Memory B cell (primary cell): ENCODE measurements around the gene ECSCR.

Experiments used
- ATAC-seq: fragments of 150-1000 bp; cut with Tn5 transposase; 2 replicates; pipeline ENCODE4 v1.10.0; 2021; ENCODE audit warnings: low read depth, mild to moderate bottlenecking, moderate library complexity
- DNase-seq, 2 donors: peaks; one replicate each; pipeline ENCODE4 v3.0.0; 2022; ENCODE audit warnings: low spot score in 2 of 2
- H3K27ac Mint-ChIP-seq: one replicate; pipeline ENCODE4 v1.8.0; 2022; ENCODE audit warnings: mild to moderate bottlenecking, moderate library complexity, mixed read lengths
- H3K27me3 Mint-ChIP-seq: one replicate; pipeline ENCODE4 v1.8.0; 2022; ENCODE audit warnings: mixed read lengths
- H3K36me3 Mint-ChIP-seq: one replicate; pipeline ENCODE4 v1.8.0; 2022; ENCODE audit warnings: mild to moderate bottlenecking, mixed read lengths
- H3K4me1 Mint-ChIP-seq: one replicate; pipeline ENCODE4 v1.8.0; 2022; ENCODE audit warnings: mixed read lengths
- H3K4me3 Mint-ChIP-seq: one replicate; pipeline ENCODE4 v1.8.0; 2022; ENCODE audit warnings: mild to moderate bottlenecking, moderate library complexity, mixed read lengths
- H3K9me3 Mint-ChIP-seq: one replicate; pipeline ENCODE4 v1.8.0; 2022; ENCODE audit warnings: mixed read lengths

ECSCR gene

DNA sequence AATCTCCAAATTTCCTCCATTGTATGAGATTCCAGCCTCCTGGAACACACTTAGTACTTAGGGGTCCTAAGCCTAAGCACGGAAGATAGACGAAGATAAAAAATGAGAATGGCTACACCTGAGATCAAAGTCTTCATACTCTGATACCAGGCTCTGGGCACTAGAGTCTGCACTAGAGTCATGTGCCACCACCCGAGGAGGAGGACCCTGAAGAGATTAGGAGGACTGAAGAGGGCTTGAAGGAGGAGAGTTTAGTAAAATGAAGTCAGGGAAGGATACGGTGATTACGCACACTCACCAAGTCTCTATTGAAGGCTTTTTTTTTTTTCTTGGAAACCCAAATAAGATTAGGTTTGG, 58.1 kb downstream of the ECSCR start:
- H3K4me1 Mint-ChIP-seq = peaks cover 30% of the 10 kb centered on the region
- H3K9me3 Mint-ChIP-seq = no peaks in the 10 kb centered on the region
- H3K36me3 Mint-ChIP-seq = peaks cover 1% of the 10 kb centered on the region
- DNase-seq (no peak), ATAC-seq (no peak)
- peak overlapping the region; percentile 97 for H3K27ac Mint-ChIP-seq
- H3K4me3 Mint-ChIP-seq = peak overlapping the region; percentile 96
- no peaks in the 10 kb centered on the region for H3K27me3 Mint-ChIP-seq

GRCh38 chr5:139403787-139404483, 58.6 kb downstream of the ECSCR start, which contains the start of gene SPATA24:
Gene SPATA24 (minus strand): TSS chr5:139404089. CDS start chr5:139404060, 29 bp downstream.
- ATAC-seq = peak; percentile 80
- peak; percentile 93 to 94 for DNase-seq
- Mint-ChIP-seq H3K4me1 (peaks cover 33% of the 10 kb centered on the region), H3K9me3 (no peaks in the 10 kb centered on the region), H3K27ac (peak within 1 kb of the TSS; percentile 97), H3K27me3 (no peaks in the 10 kb centered on the region), H3K36me3 (peaks cover 4% of the 10 kb centered on the region), H3K4me3 (peak within 1 kb of the TSS; percentile 96)

DNA sequence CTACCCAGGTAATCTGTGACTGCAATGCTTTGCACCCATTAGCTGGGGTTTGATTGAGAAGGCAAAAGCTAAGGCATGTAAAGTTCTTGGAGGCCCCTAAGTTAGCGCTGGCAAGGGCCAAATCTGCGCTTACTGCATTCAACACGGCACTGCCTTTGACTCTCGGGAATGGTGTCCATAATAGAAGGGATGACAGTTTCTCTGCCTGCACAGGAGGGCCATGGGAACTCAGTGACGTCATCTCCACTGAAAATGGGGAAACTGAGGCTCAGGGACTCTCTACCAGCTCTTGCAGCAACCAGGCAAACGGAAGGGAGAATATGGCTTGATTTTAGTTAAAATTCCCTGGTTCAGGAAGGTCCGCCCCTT, 59.1 kb downstream of the ECSCR start:
- Mint-ChIP-seq H3K27ac (peak overlapping the region; percentile 97), H3K4me3 (peak overlapping the region; percentile 96), H3K36me3 (peaks cover 4% of the 10 kb centered on the region), H3K9me3 (no peaks in the 10 kb centered on the region), H3K27me3 (no peaks in the 10 kb centered on the region), H3K4me1 (peaks cover 33% of the 10 kb centered on the region)
- DNase-seq (no peak), ATAC-seq (no peak)

DNA sequence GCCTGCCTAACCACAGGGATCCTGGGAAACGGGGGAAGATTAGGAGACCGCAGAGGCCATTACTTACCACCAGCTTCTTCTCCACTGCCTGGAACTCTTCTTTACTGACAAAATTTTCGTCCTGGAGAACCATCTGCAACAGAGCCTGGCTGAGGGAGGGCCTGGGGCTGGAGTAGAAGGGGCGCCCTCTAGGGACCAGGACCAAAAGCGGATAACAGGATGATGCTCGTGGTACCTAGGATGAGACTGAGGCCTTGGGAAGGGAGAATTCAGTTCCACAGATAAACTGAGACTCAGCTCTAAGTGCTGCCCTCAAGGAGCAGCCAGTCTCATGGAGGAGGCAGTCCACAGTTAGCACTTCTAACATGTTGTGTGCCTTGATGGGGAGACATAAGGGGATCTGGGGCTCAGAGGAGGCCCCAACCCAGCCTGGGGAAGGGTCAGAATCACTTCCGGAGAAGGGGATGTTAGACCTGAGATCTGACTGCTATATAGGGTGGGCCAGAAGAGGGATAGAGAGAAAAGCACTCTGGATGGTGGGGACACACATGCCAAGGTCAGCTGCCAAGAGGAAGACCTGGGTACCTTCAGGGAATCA, 59.9 kb downstream of the ECSCR start:
- peak overlapping the region; percentile 97 for H3K27ac Mint-ChIP-seq
- no peaks in the 10 kb centered on the region for H3K27me3 Mint-ChIP-seq
- no peak for DNase-seq
- H3K36me3 Mint-ChIP-seq = peaks cover 4% of the 10 kb centered on the region
- ATAC-seq = no peak
- H3K4me3 Mint-ChIP-seq = peak overlapping the region; percentile 96
- no peaks in the 10 kb centered on the region for H3K9me3 Mint-ChIP-seq
- H3K4me1 Mint-ChIP-seq = peaks cover 29% of the 10 kb centered on the region

DNA sequence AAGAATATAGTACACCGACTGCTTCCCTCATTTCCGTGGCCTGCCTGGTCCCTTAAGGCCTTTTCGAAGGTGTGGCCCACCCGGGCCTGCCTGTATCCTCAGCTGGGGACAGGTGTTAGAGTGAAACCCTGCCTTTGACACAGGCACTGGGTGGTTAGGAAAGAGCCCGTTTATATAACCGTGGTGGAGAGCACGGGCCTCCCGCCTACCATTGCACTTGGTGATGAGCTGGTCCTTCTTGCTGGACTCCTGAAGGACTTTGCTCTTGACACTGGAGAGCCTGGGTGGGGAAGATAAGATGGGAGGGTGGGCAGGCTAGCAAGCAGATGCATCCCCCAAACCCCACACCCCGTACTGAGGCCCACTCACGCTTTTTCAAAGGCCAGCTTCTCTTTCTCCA, 61.0 kb downstream of the ECSCR start:
- no peaks in the 10 kb centered on the region for H3K27me3 Mint-ChIP-seq
- no peak overlapping the region for H3K4me3 Mint-ChIP-seq
- no peak overlapping the region for H3K27ac Mint-ChIP-seq
- DNase-seq (no peak), ATAC-seq (no peak)
- peaks cover 6% of the 10 kb centered on the region for H3K36me3 Mint-ChIP-seq
- H3K4me1 Mint-ChIP-seq = peaks cover 25% of the 10 kb centered on the region
- no peaks in the 10 kb centered on the region for H3K9me3 Mint-ChIP-seq

GRCh38 chr5:139399501-139400121, 62.9 kb downstream of the ECSCR start:
- Mint-ChIP-seq H3K4me1 (peaks cover 30% of the 10 kb centered on the region), H3K27me3 (no peaks in the 10 kb centered on the region), H3K4me3 (no peak overlapping the region), H3K36me3 (peaks cover 6% of the 10 kb centered on the region), H3K27ac (no peak overlapping the region), H3K9me3 (no peaks in the 10 kb centered on the region)
- ATAC-seq (no peak), DNase-seq (no peak)
